HepG2 (cell line): Measurements from ENCODE around the gene NKD1. TPM values are rescaled to one million over a fixed set of nuclear protein-coding genes. Genes with fewer than 3 reads are reported as not detected.

ENCODE experiments used
- ATAC-seq: fragments of 200-7000 bp; cut with Tn5 transposase; 3 replicates; pipeline ENCODE4 v1.9.1; 2020; ENCODE audit warnings: mild to moderate bottlenecking, moderate library complexity
- BruUV-seq: library from RNA; stranded (reverse); fragments of 400-500 nt; replicated peaks from 2 replicates; lab custom pipeline; 2021; lab: Mats Ljungman, UMichigan
- CTCF ChIA-PET: fragments of 300-600 bp; formaldehyde crosslinking; extraction: SDS; loops from one replicate; lab custom pipeline; 2021; ENCODE audit warnings: low total read pairs, inconsistent platforms, low intra/inter-chr PET ratio; lab: Yijun Ruan, JAX
- POLR2A ChIA-PET: fragments of 350-600 bp; sonication (Branson Sonifier 250); formaldehyde crosslinking; loops from one replicate; lab custom pipeline; 2020; ENCODE audit warnings: antibody characterized with exemption, inconsistent platforms; lab: Yijun Ruan, JAX
- DNase-seq: peaks from one replicate; pipeline ENCODE4 v3.0.0-alpha.2; 2015; ENCODE audit warnings: low spot score
- FAIRE-seq: peaks from 3 replicates; lab custom pipeline; 2011; peaks lifted over from hg19 to GRCh38; lab: Jason Lieb, UNC
- H2AFZ ChIP-seq: one replicate; pipeline ENCODE4 v1.6.1; 2011; ENCODE audit warnings: low read length, inconsistent platforms
- H3K27ac ChIP-seq: fragments of 300-600 bp; 3 replicates; pipeline ENCODE4 v1.8.0; 2011; ENCODE audit warnings: mixed run types, mild to moderate bottlenecking, mixed read lengths, low read length, inconsistent platforms; ENCODE audit not compliant: insufficient read depth; ENCODE audit errors: extremely low read length
- H3K27me3 ChIP-seq, 2 experiments: fragments of 200-600 bp in 1 of 2; 2 replicates in 1 of 2; 3 replicates in 1 of 2; pipeline versions ENCODE4 v1.6.0 to v1.8.0; 2011; ENCODE audit warnings: low read length in 2 of 2, mild to moderate bottlenecking in 2 of 2, moderate library complexity in 2 of 2, inconsistent platforms in 1 of 2; ENCODE audit not compliant: insufficient read depth in 2 of 2, control insufficient read depth in 1 of 2
- H3K36me3 ChIP-seq, 2 experiments: fragments of 200-600 bp in 1 of 2; replicated peaks in 1 of 2; 2 replicates in 1 of 2; 3 replicates in 1 of 2; pipeline versions ENCODE4 v1.5.1 to v1.8.0; 2011; ENCODE audit warnings: low read length in 2 of 2, inconsistent platforms in 1 of 2; ENCODE audit not compliant: insufficient read depth in 2 of 2, control insufficient read depth in 1 of 2
- H3K4me1 ChIP-seq: 2 replicates; pipeline ENCODE4 v1.5.1; 2012; ENCODE audit warnings: low read length, inconsistent platforms; ENCODE audit not compliant: insufficient read depth
- H3K4me2 ChIP-seq: 2 replicates; pipeline ENCODE4 v1.6.0; 2011; ENCODE audit warnings: low read depth, low read length, inconsistent platforms
- H3K4me3 ChIP-seq, 3 experiments: fragments of 200-600 bp in 1 of 3; sonication (generic), shearing (Covaris generic) in 1 of 3; replicated peaks in 1 of 3; 2 replicates each; pipeline ENCODE4 v1.5.1; 2011 to 2016; ENCODE audit warnings: low read length in 3 of 3, inconsistent platforms in 2 of 3, low read depth in 2 of 3, mild to moderate bottlenecking in 2 of 3, control low read depth in 1 of 3, mixed read lengths in 1 of 3; ENCODE audit not compliant: insufficient read depth in 1 of 3
- H3K79me2 ChIP-seq: one replicate; pipeline ENCODE4 v1.6.1; 2011; ENCODE audit warnings: low read length, inconsistent platforms; ENCODE audit not compliant: insufficient read depth
- H3K9ac ChIP-seq: 2 replicates; pipeline ENCODE4 v1.6.0; 2011; ENCODE audit warnings: mild to moderate bottlenecking, low read depth, low read length, inconsistent platforms; ENCODE audit not compliant: insufficient read depth
- H3K9me3 ChIP-seq: 2 replicates; pipeline ENCODE4 v1.5.1; 2012; ENCODE audit warnings: mild to moderate bottlenecking, low read length
- H4K20me1 ChIP-seq: 2 replicates; pipeline ENCODE4 v1.6.0; 2011; ENCODE audit warnings: inconsistent platforms, mild to moderate bottlenecking, low read length, moderate library complexity; ENCODE audit not compliant: insufficient read depth
- KDM2A ChIP-seq: sonication (generic); formaldehyde crosslinking; IDR thresholded peaks from 2 replicates; pipeline ENCODE4 v1.4.0; 2020; ENCODE audit warnings: low read depth, missing genetic modification reagents, borderline replicate concordance
- STAG1 ChIP-seq: sonication (generic); formaldehyde crosslinking; IDR thresholded peaks from 2 replicates; pipeline ENCODE4 v1.4.0; 2020; ENCODE audit warnings: missing genetic modification reagents
- ZMYM3 ChIP-seq: sonication (generic); formaldehyde crosslinking; IDR thresholded peaks from 2 replicates; pipeline ENCODE4 v1.5.1; 2020; ENCODE audit warnings: mild to moderate bottlenecking, missing genetic modification reagents
- WGBS: methylation state at CpG from one replicate; pipeline ENCODE4 v1.1.6; 2017; ENCODE audit warnings: low lambda C conversion rate; 5-methylcytosine and 5-hydroxymethylcytosine counted together
- in situ Hi-C: cut with HindIII; loops from 2 replicates; pipeline ENCODE4 v1.10.0; 2017; ENCODE audit warnings: low pct_unique_long_range_greater_than_20kb; ENCODE audit not compliant: extremely low pct_ligation_motif_present
- intact Hi-C: fragments of 100-400 bp; cut with micrococcal nuclease; formaldehyde crosslinking; loops from one replicate; pipeline ENCODE4 v1.10.0; 2022; ENCODE audit not compliant: unreplicated experiment
- polyA plus RNA-seq, 8 experiments: library from polyadenylated mRNA; depleted of rRNA in 3 of 8; stranded (reverse) in 7 of 8; unstranded in 1 of 8; fragments of >200 nt; fragmentation: Illumina TruSeq in 4 of 8; extraction: Trizol in 4 of 8; gene quantifications; 2 replicates each; pipeline versions ENCODE4 v1.2.1 to v1.2.3, GENCODE V29; 2011 to 2016; ENCODE audit warnings: low read depth in 4 of 8, missing spikeins in 1 of 8, mixed read lengths in 1 of 8; ENCODE audit not compliant: insufficient read depth in 1 of 8
- total RNA-seq, 5 experiments: library from RNA; depleted of rRNA; stranded (reverse); fragments of >200 nt; fragmentation: Illumina TruSeq; extraction: Trizol; gene quantifications; 2 replicates each; pipeline ENCODE4 v1.2.3, GENCODE V29; 2016; ENCODE audit warnings: low read depth in 1 of 5
- TF ChIP-seq, protein P1 (sequence below): sonication (generic); formaldehyde crosslinking; IDR thresholded peaks from 2 replicates; pipeline ENCODE4 v1.5.0; 2020; ENCODE audit warnings: mild to moderate bottlenecking, missing genetic modification reagents, moderate library complexity
- TF ChIP-seq, protein P2 (sequence below): sonication (generic); formaldehyde crosslinking; IDR thresholded peaks from 2 replicates; pipeline ENCODE4 v1.5.1; 2020; ENCODE audit warnings: mild to moderate bottlenecking, missing genetic modification reagents, moderate library complexity

The NKD1 gene
- total and polyA plus RNA-seq, 2 of the 13 experiments (the other 11 are each of a cell fraction or from before 2014, with no cell fraction given), result 70.4 to 121 TPM

DNA sequence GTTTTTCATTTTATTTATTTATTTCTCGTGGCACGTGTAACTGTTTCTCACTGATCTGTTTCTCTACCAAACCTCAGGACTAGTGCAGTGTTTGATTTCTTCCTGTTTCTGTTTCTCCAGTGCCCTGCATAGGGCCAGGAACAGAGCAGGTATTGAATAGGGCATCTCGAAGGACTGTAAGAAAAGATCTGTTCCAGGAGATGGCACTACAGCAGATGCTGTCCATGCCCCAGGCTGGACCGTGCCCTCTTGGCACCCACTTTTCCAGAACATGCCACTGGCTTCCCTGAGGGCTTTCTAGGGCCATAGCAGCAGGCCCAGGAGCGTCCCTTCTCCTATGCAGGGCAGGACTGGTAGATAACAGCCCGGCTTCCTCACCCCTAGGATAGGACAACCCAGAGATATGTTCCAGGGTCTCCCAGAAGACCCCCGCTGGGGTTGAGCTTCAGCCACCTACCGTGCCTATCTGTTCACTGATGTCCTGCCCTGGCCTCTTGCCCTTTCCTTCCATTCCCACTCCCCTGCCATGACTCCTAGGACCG lies 128.6 kb downstream of the NKD1 start:
- in situ Hi-C loops (no loop called here), intact Hi-C loops (no loop called here)
- no peaks in the 10 kb centered on the region for H3K4me1 ChIP-seq
- FAIRE-seq (no peak), DNase-seq (no peak), ATAC-seq (peak; percentile 28; the same call in 1 of the 3 replicates)
- no peaks in the 10 kb centered on the region; a peak in 2 of 5 replicates for H3K27me3 ChIP-seq
- no peaks in the 10 kb centered on the region for H4K20me1 ChIP-seq
- H3K79me2 ChIP-seq, result no peaks in the 10 kb centered on the region
- H3K27ac ChIP-seq, result no peak overlapping the region
- no peak overlapping the region for H2AFZ ChIP-seq
- WGBS, result 36% methylated on average over 8 of the region's 9 CpGs
- CTCF ChIA-PET, result interaction anchor here (0.7 kb wide), 1 partner anchor 130 kb away, joined by 3 read pairs; no protein-coding TSS in a partner anchor
- H3K9me3 ChIP-seq, result peaks cover 19% of the 10 kb centered on the region
- no peak overlapping the region for H3K4me2 ChIP-seq
- no peaks in the 10 kb centered on the region for H3K36me3 ChIP-seq
- H3K4me3 ChIP-seq, result no peak overlapping the region
- POLR2A ChIA-PET, result no interaction called here
- H3K9ac ChIP-seq, result no peak overlapping the region
- TF ChIP-seq, protein P1, sequence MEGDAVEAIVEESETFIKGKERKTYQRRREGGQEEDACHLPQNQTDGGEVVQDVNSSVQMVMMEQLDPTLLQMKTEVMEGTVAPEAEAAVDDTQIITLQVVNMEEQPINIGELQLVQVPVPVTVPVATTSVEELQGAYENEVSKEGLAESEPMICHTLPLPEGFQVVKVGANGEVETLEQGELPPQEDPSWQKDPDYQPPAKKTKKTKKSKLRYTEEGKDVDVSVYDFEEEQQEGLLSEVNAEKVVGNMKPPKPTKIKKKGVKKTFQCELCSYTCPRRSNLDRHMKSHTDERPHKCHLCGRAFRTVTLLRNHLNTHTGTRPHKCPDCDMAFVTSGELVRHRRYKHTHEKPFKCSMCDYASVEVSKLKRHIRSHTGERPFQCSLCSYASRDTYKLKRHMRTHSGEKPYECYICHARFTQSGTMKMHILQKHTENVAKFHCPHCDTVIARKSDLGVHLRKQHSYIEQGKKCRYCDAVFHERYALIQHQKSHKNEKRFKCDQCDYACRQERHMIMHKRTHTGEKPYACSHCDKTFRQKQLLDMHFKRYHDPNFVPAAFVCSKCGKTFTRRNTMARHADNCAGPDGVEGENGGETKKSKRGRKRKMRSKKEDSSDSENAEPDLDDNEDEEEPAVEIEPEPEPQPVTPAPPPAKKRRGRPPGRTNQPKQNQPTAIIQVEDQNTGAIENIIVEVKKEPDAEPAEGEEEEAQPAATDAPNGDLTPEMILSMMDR (CRISPR knock-in tag), result 0 out of 2 replicates have a peak, but pooled peaks have one; percentile 5
- no peak for TF ChIP-seq ZMYM3 (CRISPR knock-in tag)
- BruUV-seq, result no TSS peak

DNA sequence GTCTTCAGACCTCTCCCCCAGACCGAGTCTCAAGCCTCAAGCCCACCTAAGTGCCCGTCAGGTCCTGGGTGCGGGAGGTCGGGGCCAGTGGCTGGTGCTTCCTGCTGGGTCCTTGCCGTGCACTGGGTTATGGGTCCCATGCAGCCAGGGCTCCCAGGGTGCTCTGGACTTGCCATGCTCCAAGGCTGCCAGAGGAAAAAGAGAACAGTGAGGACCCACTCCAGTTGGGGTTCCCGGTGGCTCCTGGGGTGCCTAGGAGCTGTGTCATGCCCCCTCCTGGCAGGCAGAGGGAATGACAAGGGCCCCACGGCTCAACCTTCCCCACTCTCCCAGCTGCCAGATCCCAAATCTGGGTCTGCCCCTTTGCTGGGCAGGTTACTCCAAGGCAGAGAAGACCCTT lies 129.2 kb downstream of the NKD1 start:
- ATAC-seq (peak; percentile 38; the same call in 2 of the 3 replicates), DNase-seq (no peak), FAIRE-seq (no peak)
- ChIA-PET CTCF (interaction anchor here (0.7 kb wide), 1 partner anchor 129 kb away, joined by 3 read pairs; no protein-coding TSS in a partner anchor), POLR2A (no interaction called here)
- H3K9me3 ChIP-seq, result peaks cover 13% of the 10 kb centered on the region
- in situ Hi-C loops (no loop called here), intact Hi-C loops (no loop called here)
- no peaks in the 10 kb centered on the region for H3K4me1 ChIP-seq
- no TSS peak for BruUV-seq
- no peaks in the 10 kb centered on the region; a peak in 2 of 5 replicates for H3K27me3 ChIP-seq
- no peaks in the 10 kb centered on the region for H3K36me3 ChIP-seq
- no peak overlapping the region for H3K27ac ChIP-seq
- no peak overlapping the region for H2AFZ ChIP-seq
- no peak overlapping the region for H3K9ac ChIP-seq
- no peak overlapping the region for H3K4me2 ChIP-seq
- no peaks in the 10 kb centered on the region for H4K20me1 ChIP-seq
- 17% methylated on average over 3 of the region's 7 CpGs for WGBS
- H3K79me2 ChIP-seq, result no peaks in the 10 kb centered on the region
- TF ChIP-seq STAG1 (0 out of 2 replicates have a peak, but pooled peaks have one; percentile 26), KDM2A (CRISPR knock-in tag) (no peak)
- TF ChIP-seq, protein P2, sequence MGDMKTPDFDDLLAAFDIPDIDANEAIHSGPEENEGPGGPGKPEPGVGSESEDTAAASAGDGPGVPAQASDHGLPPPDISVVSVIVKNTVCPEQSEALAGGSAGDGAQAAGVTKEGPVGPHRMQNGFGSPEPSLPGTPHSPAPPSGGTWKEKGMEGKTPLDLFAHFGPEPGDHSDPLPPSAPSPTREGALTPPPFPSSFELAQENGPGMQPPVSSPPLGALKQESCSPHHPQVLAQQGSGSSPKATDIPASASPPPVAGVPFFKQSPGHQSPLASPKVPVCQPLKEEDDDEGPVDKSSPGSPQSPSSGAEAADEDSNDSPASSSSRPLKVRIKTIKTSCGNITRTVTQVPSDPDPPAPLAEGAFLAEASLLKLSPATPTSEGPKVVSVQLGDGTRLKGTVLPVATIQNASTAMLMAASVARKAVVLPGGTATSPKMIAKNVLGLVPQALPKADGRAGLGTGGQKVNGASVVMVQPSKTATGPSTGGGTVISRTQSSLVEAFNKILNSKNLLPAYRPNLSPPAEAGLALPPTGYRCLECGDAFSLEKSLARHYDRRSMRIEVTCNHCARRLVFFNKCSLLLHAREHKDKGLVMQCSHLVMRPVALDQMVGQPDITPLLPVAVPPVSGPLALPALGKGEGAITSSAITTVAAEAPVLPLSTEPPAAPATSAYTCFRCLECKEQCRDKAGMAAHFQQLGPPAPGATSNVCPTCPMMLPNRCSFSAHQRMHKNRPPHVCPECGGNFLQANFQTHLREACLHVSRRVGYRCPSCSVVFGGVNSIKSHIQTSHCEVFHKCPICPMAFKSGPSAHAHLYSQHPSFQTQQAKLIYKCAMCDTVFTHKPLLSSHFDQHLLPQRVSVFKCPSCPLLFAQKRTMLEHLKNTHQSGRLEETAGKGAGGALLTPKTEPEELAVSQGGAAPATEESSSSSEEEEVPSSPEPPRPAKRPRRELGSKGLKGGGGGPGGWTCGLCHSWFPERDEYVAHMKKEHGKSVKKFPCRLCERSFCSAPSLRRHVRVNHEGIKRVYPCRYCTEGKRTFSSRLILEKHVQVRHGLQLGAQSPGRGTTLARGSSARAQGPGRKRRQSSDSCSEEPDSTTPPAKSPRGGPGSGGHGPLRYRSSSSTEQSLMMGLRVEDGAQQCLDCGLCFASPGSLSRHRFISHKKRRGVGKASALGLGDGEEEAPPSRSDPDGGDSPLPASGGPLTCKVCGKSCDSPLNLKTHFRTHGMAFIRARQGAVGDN, result peak; percentile 27; the same call in 1 of the 2 replicates
- TF ChIP-seq, protein P1 (CRISPR knock-in tag), result peak; percentile 59
- H3K4me3 ChIP-seq, result no peak overlapping the region
